Stimulated activated CD4-positive, alpha-beta T cell treated with anti-CD3 and anti-CD28 coated beads, Interleukin-4, amount 100 ng/mL, for 48 hours (primary cell): Measurements from ENCODE around the gene MANBA.
A peak's percentile ranks its signal among the peaks of the same experiment; 100 is the strongest.

Experiments
- DNase-seq, 2 donors: peaks; one replicate each; pipeline ENCODE4 v3.0.0-alpha.2; 2020; ENCODE audit warnings: low read depth in 2 of 2

Gene MANBA

GRCh38 chr4:102760645-102761295 is at the start of gene MANBA:
Gene MANBA, minus strand, starts transcription at chr4:102760968. Its CDS starts 74 bp downstream, at chr4:102760894.
- peak; percentile 78 to 88 for DNase-seq

- no peak for DNase-seq
These were observed 48.9 kb upstream of the MANBA start for GRCh38 chr4:102809691-102810090.

- no peak for DNase-seq
These were observed 48.4 kb upstream of the MANBA start for GRCh38 chr4:102809190-102809589.

GRCh38 chr4:102808009-102808408 is 47.2 kb upstream of the MANBA start:
- no peak for DNase-seq

GRCh38 chr4:102807345-102807744 is 46.6 kb upstream of the MANBA start:
- DNase-seq: no peak

GRCh38 chr4:102799816-102800215 is 39.0 kb upstream of the MANBA start:
- no peak for DNase-seq

GRCh38 chr4:102794999-102795398 is 34.2 kb upstream of the MANBA start:
- DNase-seq: no peak

GRCh38 chr4:102792361-102792936 is 31.7 kb upstream of the MANBA start:
- no peak for DNase-seq

GRCh38 chr4:102791318-102791835 is 30.6 kb upstream of the MANBA start:
- DNase-seq: no peak

- no peak for DNase-seq
These were observed 28.5 kb upstream of the MANBA start for GRCh38 chr4:102789317-102789717.

GRCh38 chr4:102787944-102788343 is 27.2 kb upstream of the MANBA start:
- DNase-seq: no peak

- DNase-seq: no peak
These were observed 26.5 kb upstream of the MANBA start for GRCh38 chr4:102787096-102787881.

- no peak for DNase-seq
These were observed 25.5 kb upstream of the MANBA start for GRCh38 chr4:102786279-102786678.

GRCh38 chr4:102783006-102783405 is 22.2 kb upstream of the MANBA start:
- DNase-seq: no peak

GRCh38 chr4:102781570-102781969 is 20.8 kb upstream of the MANBA start:
- DNase-seq: no peak

GRCh38 chr4:102780476-102781144 is 19.8 kb upstream of the MANBA start:
- DNase-seq: no peak

- DNase-seq: no peak
These were observed 18.4 kb upstream of the MANBA start for GRCh38 chr4:102779204-102779603.

- DNase-seq: no peak
These were observed 18.0 kb upstream of the MANBA start for GRCh38 chr4:102778720-102779119.

- DNase-seq: no peak
These were observed 15.0 kb upstream of the MANBA start for GRCh38 chr4:102775805-102776204.

- no peak for DNase-seq
These were observed 13.5 kb upstream of the MANBA start for GRCh38 chr4:102774254-102774653.

- DNase-seq: no peak
These were observed 12.1 kb upstream of the MANBA start for GRCh38 chr4:102772738-102773340.

- no peak for DNase-seq
These were observed 4.1 kb upstream of the MANBA start for GRCh38 chr4:102764901-102765300.
